Activated naive CD4-positive, alpha-beta T cell treated with anti-CD3 and anti-CD28 coated beads, Interleukin-2, amount 10 ng/mL, durations not matched to agents 7 days and 5 days (primary cell): Measurements from ENCODE around the gene MACROD1.

Experiments used
- CTCF ChIA-PET: fragments of 350-600 bp; sonication (Branson Sonifier 250); formaldehyde crosslinking; loops from one replicate; lab custom pipeline; 2021; ENCODE audit warnings: antibody characterized with exemption; lab: Charles Lee
- DNase-seq: peaks from one replicate; pipeline ENCODE4 v3.0.0-alpha.2; 2020
- H3K27ac Mint-ChIP-seq: one replicate; pipeline ENCODE4 v1.8.0; 2021; ENCODE audit warnings: mild to moderate bottlenecking, moderate library complexity, mixed read lengths
- H3K27me3 Mint-ChIP-seq: one replicate; pipeline ENCODE4 v1.8.0; 2021; ENCODE audit warnings: mild to moderate bottlenecking, mixed read lengths
- H3K36me3 Mint-ChIP-seq: one replicate; pipeline ENCODE4 v1.8.0; 2021; ENCODE audit warnings: mixed read lengths
- H3K4me1 Mint-ChIP-seq: one replicate; pipeline ENCODE4 v1.8.0; 2021; ENCODE audit warnings: mixed read lengths
- H3K4me3 Mint-ChIP-seq: one replicate; pipeline ENCODE4 v1.8.0; 2021; ENCODE audit warnings: mild to moderate bottlenecking, moderate library complexity, mixed read lengths
- H3K9me3 Mint-ChIP-seq: one replicate; pipeline ENCODE4 v1.8.0; 2021; ENCODE audit warnings: mixed read lengths

MACROD1 gene

GRCh38 chr11:64138398-64138797 lies 27.5 kb downstream of the MACROD1 start:
- H3K27me3 Mint-ChIP-seq = peaks cover under 1% of the 10 kb centered on the region
- CTCF ChIA-PET = interaction anchor here (1.4 kb wide), 1 partner anchor 27 kb away, joined by 3 read pairs; no protein-coding TSS in a partner anchor
- H3K27ac Mint-ChIP-seq = no peak overlapping the region
- no peaks in the 10 kb centered on the region for H3K9me3 Mint-ChIP-seq
- no peaks in the 10 kb centered on the region for H3K36me3 Mint-ChIP-seq
- H3K4me1 Mint-ChIP-seq = peaks cover 5% of the 10 kb centered on the region
- H3K4me3 Mint-ChIP-seq = no peak overlapping the region
- DNase-seq = no peak

- CTCF ChIA-PET = interaction anchor here (0.6 to 2.4 kb wide), 4 partner anchors 13 to 466 kb away, joined by 3 to 10 read pairs (median 4); partner anchors contain the start of gene ATL3
- Mint-ChIP-seq H3K9me3 (no peaks in the 10 kb centered on the region), H3K36me3 (no peaks in the 10 kb centered on the region), H3K4me3 (no peak overlapping the region), H3K27me3 (no peaks in the 10 kb centered on the region), H3K27ac (no peak overlapping the region), H3K4me1 (no peaks in the 10 kb centered on the region)
- no peak for DNase-seq
Measured at GRCh38 chr11:64136765-64137441, 29.0 kb downstream of the MACROD1 start.

GRCh38 chr11:64135711-64136110 lies 30.2 kb downstream of the MACROD1 start:
- Mint-ChIP-seq H3K4me1 (no peaks in the 10 kb centered on the region), H3K27ac (no peak overlapping the region), H3K4me3 (no peak overlapping the region), H3K27me3 (no peaks in the 10 kb centered on the region), H3K36me3 (no peaks in the 10 kb centered on the region), H3K9me3 (no peaks in the 10 kb centered on the region)
- no peak for DNase-seq
- CTCF ChIA-PET = interaction anchor here (1.6 to 2.4 kb wide), 3 partner anchors 14 to 465 kb away, joined by 3 to 10 read pairs (median 4); partner anchors contain the start of gene ATL3

- no peaks in the 10 kb centered on the region for H3K27me3 Mint-ChIP-seq
- H3K27ac Mint-ChIP-seq = no peak overlapping the region
- CTCF ChIA-PET = interaction anchor here (1.6 to 2.4 kb wide), 2 partner anchors 14 to 135 kb away, joined by 4 to 10 read pairs; no protein-coding TSS in a partner anchor
- no peaks in the 10 kb centered on the region for H3K9me3 Mint-ChIP-seq
- no peaks in the 10 kb centered on the region for H3K36me3 Mint-ChIP-seq
- DNase-seq = no peak
- no peak overlapping the region for H3K4me3 Mint-ChIP-seq
- no peaks in the 10 kb centered on the region for H3K4me1 Mint-ChIP-seq
Measured at GRCh38 chr11:64134963-64135362, 30.9 kb downstream of the MACROD1 start.

- H3K27ac Mint-ChIP-seq = no peak overlapping the region
- H3K9me3 Mint-ChIP-seq = no peaks in the 10 kb centered on the region
- no peaks in the 10 kb centered on the region for H3K27me3 Mint-ChIP-seq
- no peak overlapping the region for H3K4me3 Mint-ChIP-seq
- H3K4me1 Mint-ChIP-seq = no peaks in the 10 kb centered on the region
- no peak for DNase-seq
- H3K36me3 Mint-ChIP-seq = no peaks in the 10 kb centered on the region
- CTCF ChIA-PET = interaction anchor here (1.0 kb wide), 1 partner anchor 16 kb away, joined by 3 read pairs; no protein-coding TSS in a partner anchor
Measured at GRCh38 chr11:64132982-64133705, 32.8 kb downstream of the MACROD1 start.

GRCh38 chr11:64132191-64132771 lies 33.6 kb downstream of the MACROD1 start:
- H3K36me3 Mint-ChIP-seq = no peaks in the 10 kb centered on the region
- H3K9me3 Mint-ChIP-seq = no peaks in the 10 kb centered on the region
- H3K4me1 Mint-ChIP-seq = no peaks in the 10 kb centered on the region
- no peak overlapping the region for H3K4me3 Mint-ChIP-seq
- CTCF ChIA-PET = interaction anchor here (1.0 kb wide), 1 partner anchor 17 kb away, joined by 3 read pairs; no protein-coding TSS in a partner anchor
- no peak for DNase-seq
- H3K27ac Mint-ChIP-seq = no peak overlapping the region
- no peaks in the 10 kb centered on the region for H3K27me3 Mint-ChIP-seq

- peaks cover 2% of the 10 kb centered on the region for H3K4me1 Mint-ChIP-seq
- no peak for DNase-seq
- no peak overlapping the region for H3K27ac Mint-ChIP-seq
- peaks cover 3% of the 10 kb centered on the region for H3K27me3 Mint-ChIP-seq
- no peaks in the 10 kb centered on the region for H3K9me3 Mint-ChIP-seq
- no peaks in the 10 kb centered on the region for H3K36me3 Mint-ChIP-seq
- CTCF ChIA-PET = no interaction called here
- H3K4me3 Mint-ChIP-seq = no peak overlapping the region
Measured at GRCh38 chr11:64131683-64132190, 34.2 kb downstream of the MACROD1 start.

GRCh38 chr11:64130618-64131017 lies 35.3 kb downstream of the MACROD1 start:
- no peak overlapping the region for H3K27ac Mint-ChIP-seq
- peaks cover 9% of the 10 kb centered on the region for H3K4me1 Mint-ChIP-seq
- H3K4me3 Mint-ChIP-seq = no peak overlapping the region
- H3K27me3 Mint-ChIP-seq = peaks cover 12% of the 10 kb centered on the region
- CTCF ChIA-PET = interaction anchor here (1.3 kb wide), 1 partner anchor 23 kb away, joined by 3 read pairs; no protein-coding TSS in a partner anchor
- DNase-seq = no peak
- no peaks in the 10 kb centered on the region for H3K36me3 Mint-ChIP-seq
- no peaks in the 10 kb centered on the region for H3K9me3 Mint-ChIP-seq

- Mint-ChIP-seq H3K27me3 (peaks cover 15% of the 10 kb centered on the region), H3K36me3 (no peaks in the 10 kb centered on the region)
Measured at GRCh38 chr11:64129403-64129802, 36.5 kb downstream of the MACROD1 start.

GRCh38 chr11:64128255-64129006 lies 37.5 kb downstream of the MACROD1 start:
- Mint-ChIP-seq H3K9me3 (no peaks in the 10 kb centered on the region), H3K27me3 (peaks cover 20% of the 10 kb centered on the region), H3K36me3 (no peaks in the 10 kb centered on the region), H3K27ac (no peak overlapping the region), H3K4me3 (no peak overlapping the region), H3K4me1 (peaks cover 16% of the 10 kb centered on the region)
- CTCF ChIA-PET = no interaction called here
- no peak for DNase-seq

More at GRCh38 chr11:64129403-64129802, 36.5 kb downstream of the MACROD1 start:
- CTCF ChIA-PET = no interaction called here
- H3K27ac Mint-ChIP-seq = no peak overlapping the region
- H3K9me3 Mint-ChIP-seq = no peaks in the 10 kb centered on the region
- no peak overlapping the region for H3K4me3 Mint-ChIP-seq
- no peak for DNase-seq
- H3K4me1 Mint-ChIP-seq = peaks cover 16% of the 10 kb centered on the region

- DNase-seq = no peak
- H3K27ac Mint-ChIP-seq = no peak overlapping the region
- peaks cover 16% of the 10 kb centered on the region for H3K4me1 Mint-ChIP-seq
- H3K27me3 Mint-ChIP-seq = peaks cover 20% of the 10 kb centered on the region
- no peak overlapping the region for H3K4me3 Mint-ChIP-seq
- no peaks in the 10 kb centered on the region for H3K36me3 Mint-ChIP-seq
- CTCF ChIA-PET = no interaction called here
- H3K9me3 Mint-ChIP-seq = no peaks in the 10 kb centered on the region
Measured at GRCh38 chr11:64127267-64128072, 38.4 kb downstream of the MACROD1 start.

GRCh38 chr11:64126796-64127195 lies 39.1 kb downstream of the MACROD1 start:
- Mint-ChIP-seq H3K4me3 (no peak overlapping the region), H3K27ac (no peak overlapping the region), H3K4me1 (peaks cover 16% of the 10 kb centered on the region), H3K27me3 (peaks cover 20% of the 10 kb centered on the region), H3K9me3 (no peaks in the 10 kb centered on the region), H3K36me3 (no peaks in the 10 kb centered on the region)
- CTCF ChIA-PET = no interaction called here
- DNase-seq = no peak

- CTCF ChIA-PET = no interaction called here
- Mint-ChIP-seq H3K4me1 (peaks cover 16% of the 10 kb centered on the region), H3K9me3 (no peaks in the 10 kb centered on the region), H3K27ac (no peak overlapping the region), H3K36me3 (no peaks in the 10 kb centered on the region), H3K4me3 (no peak overlapping the region), H3K27me3 (peaks cover 20% of the 10 kb centered on the region)
- DNase-seq = no peak
Measured at GRCh38 chr11:64126371-64126770, 39.5 kb downstream of the MACROD1 start.
